Endothelial cell of umbilical vein (primary cell): Measurements from ENCODE around the gene OR9Q1.

Experiments used
- CTCF ChIP-seq, 2 donors: IDR thresholded peaks; 1 replicate in 1 of 2; 2 replicates in 1 of 2; pipeline ENCODE4 v1.5.1; 2011; ENCODE audit warnings: low read length in 2 of 2, mild to moderate bottlenecking in 2 of 2, moderate library complexity in 2 of 2, control low read depth in 1 of 2, inconsistent platforms in 1 of 2, low read depth in 1 of 2; ENCODE audit not compliant: insufficient read depth in 1 of 2; ENCODE audit errors: extremely low read depth in 1 of 2
- EZH2 ChIP-seq: IDR thresholded peaks from 2 replicates; pipeline ENCODE4 v1.6.1; 2012; ENCODE audit warnings: borderline replicate concordance, low read depth, mild to moderate bottlenecking, moderate library complexity, low read length, inconsistent platforms; ENCODE audit not compliant: severe bottlenecking
- FOS ChIP-seq: IDR thresholded peaks from 2 replicates; pipeline ENCODE4 v1.6.1; 2011; ENCODE audit warnings: mild to moderate bottlenecking, low read length, moderate library complexity, borderline replicate concordance; ENCODE audit not compliant: insufficient read depth
- JUN ChIP-seq: IDR thresholded peaks from 2 replicates; pipeline ENCODE4 v1.6.1; 2011; ENCODE audit warnings: borderline replicate concordance, low read depth; ENCODE audit not compliant: insufficient read length, insufficient read depth
- MAX ChIP-seq: IDR thresholded peaks from 2 replicates; pipeline ENCODE4 v1.6.1; 2011; ENCODE audit not compliant: insufficient read depth, insufficient read length
- MYC ChIP-seq: IDR thresholded peaks from one replicate; pipeline ENCODE4 v1.6.1; 2011; ENCODE audit warnings: mild to moderate bottlenecking, low read depth, low read length
- POLR2A ChIP-seq: IDR thresholded peaks from 2 replicates; pipeline ENCODE4 v1.6.1; 2012; ENCODE audit warnings: low read depth, mild to moderate bottlenecking, control low read depth, low read length
- POLR2AphosphoS5 ChIP-seq: IDR thresholded peaks from 2 replicates; pipeline ENCODE4 v1.6.1; 2012; ENCODE audit warnings: low read depth, mild to moderate bottlenecking, control low read depth, low read length, moderate library complexity; ENCODE audit not compliant: insufficient read depth

GRCh38 chr11:57974848-57975601 lies 48.7 kb upstream of the OR9Q1 start:
- TF ChIP-seq CTCF (IDR thresholded peaks at IDR 0.05; ENCODE audit: extremely low read depth in 1 of 2, insufficient read depth in 1 of 2, low read depth in 1 of 2, low read length in 2 of 2) (no peak), EZH2 (no peak), POLR2A (no peak), POLR2AphosphoS5 (no peak), MAX (no peak), JUN (no peak), FOS (no peak), MYC (no peak)
